GM12878 (cell line): ENCODE measurements around the gene ZNF552. TPM values are rescaled to one million over a fixed set of nuclear protein-coding genes. Genes with fewer than 3 reads are reported as not detected.
"Not testable (repeated sequence)": the region's sequence is repeated elsewhere in the genome, so short reads cannot be mapped to it uniquely, and the experiment has no call there.

Experiments
- ATAC-seq: fragments of 200-7000 bp; cut with Tn5 transposase; 3 replicates; pipeline ENCODE4 v1.9.1; 2020; ENCODE audit warnings: mild to moderate bottlenecking, moderate library complexity
- BruUV-seq: library from RNA; stranded (reverse); fragments of 400-500 nt; replicated peaks from 2 replicates; lab custom pipeline; 2021; lab: Mats Ljungman, UMichigan
- CTCF ChIA-PET: fragments of 300-600 bp; sonication (Branson Sonifier 250); formaldehyde crosslinking; extraction: SDS; loops from one replicate; lab custom pipeline; 2021; ENCODE audit warnings: inconsistent platforms; lab: Yijun Ruan, JAX
- POLR2A ChIA-PET: fragments of 350-600 bp; formaldehyde crosslinking; extraction: SDS; loops from one replicate; lab custom pipeline; 2021; ENCODE audit warnings: inconsistent platforms; lab: Charles Lee
- RAD21 ChIA-PET: fragments of 300-600 bp; sonication (Branson Sonifier 250); formaldehyde crosslinking; loops from one replicate; lab custom pipeline; 2023; ENCODE audit warnings: antibody characterized with exemption; ENCODE audit not compliant: unreplicated experiment; lab: Charles Lee
- SMC1A ChIA-PET: fragments of 300-600 bp; sonication (Branson Sonifier 250); formaldehyde crosslinking; loops from one replicate; lab custom pipeline; 2023; ENCODE audit not compliant: unreplicated experiment, uncharacterized antibody; lab: Charles Lee
- DNase-seq: peaks from one replicate; pipeline ENCODE4 v3.0.0-alpha.2; 2011; ENCODE audit warnings: low read depth, low spot score
- FAIRE-seq: peaks from 3 replicates; lab custom pipeline; 2011; peaks lifted over from hg19 to GRCh38; lab: Jason Lieb, UNC
- H2AFZ ChIP-seq: 2 replicates; pipeline ENCODE4 v1.6.0; 2011; ENCODE audit warnings: low read depth, low read length, control low read depth; ENCODE audit not compliant: control insufficient read depth
- H3K27ac ChIP-seq: 2 replicates; pipeline ENCODE4 v1.5.1; 2011; ENCODE audit warnings: control low read depth; ENCODE audit not compliant: control insufficient read depth, insufficient read depth
- H3K27me3 ChIP-seq, 2 experiments: replicated peaks in 1 of 2; 2 replicates each; pipeline versions ENCODE4 v1.6.0 to v1.6.1; 2011; ENCODE audit warnings: low read length in 1 of 2; ENCODE audit not compliant: control insufficient read depth in 2 of 2, insufficient read depth in 2 of 2
- H3K36me3 ChIP-seq, 2 experiments: 2 replicates each; pipeline ENCODE4 v1.5.1; 2011; ENCODE audit warnings: low read length in 1 of 2; ENCODE audit not compliant: control insufficient read depth in 2 of 2, insufficient read depth in 2 of 2
- H3K4me1 ChIP-seq: 2 replicates; pipeline ENCODE4 v1.6.1; 2011; ENCODE audit warnings: mild to moderate bottlenecking, low read length, moderate library complexity, mixed read lengths; ENCODE audit not compliant: control insufficient read depth, insufficient read depth
- H3K4me2 ChIP-seq: 2 replicates; pipeline ENCODE4 v1.6.0; 2011; ENCODE audit warnings: control low read depth; ENCODE audit not compliant: control insufficient read depth, insufficient read depth
- H3K4me3 ChIP-seq: fragments of 200-600 bp; sonication (generic); 2 replicates; pipeline ENCODE4 v1.5.1; 2016
- H3K79me2 ChIP-seq: 2 replicates; pipeline ENCODE4 v1.6.0; 2011; ENCODE audit warnings: low read length; ENCODE audit not compliant: control insufficient read depth, insufficient read depth
- H3K9ac ChIP-seq: 2 replicates; pipeline ENCODE4 v1.8.0; 2011; ENCODE audit warnings: low read length, control low read depth, mixed read lengths; ENCODE audit not compliant: control insufficient read depth, insufficient read depth
- H3K9me3 ChIP-seq: replicated peaks from 3 replicates; pipeline ENCODE4 v1.5.1; 2011; ENCODE audit warnings: mild to moderate bottlenecking, low read length; ENCODE audit not compliant: control insufficient read depth, insufficient read depth
- H4K20me1 ChIP-seq: 2 replicates; pipeline ENCODE4 v1.6.0; 2011; ENCODE audit not compliant: control insufficient read depth, insufficient read depth
- CREB1 ChIP-seq: IDR thresholded peaks from 2 replicates; pipeline ENCODE4 v1.6.1; 2012; ENCODE audit warnings: low read depth, mild to moderate bottlenecking, inconsistent platforms
- WGBS: methylation state at CpG from one replicate; pipeline ENCODE4 v1.1.6; 2016; ENCODE audit warnings: low lambda C conversion rate; ENCODE audit not compliant: insufficient replicate concordance, insufficient coverage; ENCODE audit errors: missing lambda C conversion rate; 5-methylcytosine and 5-hydroxymethylcytosine counted together
- in situ Hi-C: fragments of 300-500 bp; cut with MboI; formaldehyde crosslinking; loops from 9 replicates; pipeline ENCODE4 v1.14.3; 2018; ENCODE audit warnings: mixed read lengths
- intact Hi-C: fragments of 100-400 bp; cut with micrococcal nuclease; formaldehyde crosslinking; loops from one replicate; pipeline ENCODE4 v1.14.2; 2022; ENCODE audit not compliant: unreplicated experiment
- polyA plus RNA-seq, 11 experiments: library from polyadenylated mRNA; depleted of rRNA in 4 of 11; unstranded in 6 of 11; stranded (reverse) in 5 of 11; fragments of >200 nt; fragmentation: Nextera tagmentation in 4 of 11; fragmentation: Illumina TruSeq in 1 of 11; extraction: Ambion mirVana in 4 of 11; extraction: Trizol in 1 of 11; gene quantifications; 1 replicate in 1 of 11; 2 replicates in 10 of 11; pipeline versions ENCODE4 v1.2.1 to v1.2.3, GENCODE V29; 2011 to 2016; ENCODE audit warnings: inconsistent platforms in 2 of 11, missing spikeins in 2 of 11, low read depth in 1 of 11
- total RNA-seq, 4 experiments: library from RNA; depleted of rRNA in 3 of 4; stranded (reverse); fragments of >200 nt in 3 of 4; fragmentation: Illumina TruSeq in 1 of 4; extraction: Trizol in 1 of 4; gene quantifications; 2 replicates each; pipeline versions ENCODE4 v1.2.1 to v1.2.3, GENCODE V29; 2013 to 2021

The ZNF552 gene
- total and polyA plus RNA-seq, 10 of the 15 experiments (the other 5 are each of a cell fraction or from before 2014, with no cell fraction given): 3.6 to 13.3 (median 8.0) TPM

DNA sequence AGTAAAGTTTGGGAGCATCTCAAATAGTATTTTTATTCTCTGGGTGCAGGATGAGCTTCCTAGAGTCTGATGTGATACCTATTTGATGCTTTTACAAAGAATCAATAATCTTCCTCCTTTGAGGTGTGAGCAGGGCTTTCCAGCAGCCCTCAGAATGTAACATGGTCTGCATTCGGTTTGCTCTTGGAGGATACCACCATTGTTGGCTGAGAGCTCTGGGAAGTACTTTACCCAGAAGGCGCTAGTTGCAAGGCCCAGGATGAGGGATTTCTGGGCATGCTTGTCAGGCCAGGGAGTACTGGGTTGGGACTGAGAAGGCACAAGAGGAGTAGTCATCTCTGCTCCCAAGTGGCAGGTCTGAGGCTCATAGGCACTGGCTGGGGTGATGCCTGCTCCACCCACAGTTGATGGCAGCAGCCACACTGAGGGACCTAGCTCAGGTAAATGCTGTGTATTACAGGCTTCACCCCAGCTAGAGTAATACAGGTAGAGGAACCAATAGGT, 34.5 kb upstream of the ZNF552 start:
- H3K27ac ChIP-seq, RAD21 ChIA-PET, H3K4me2 ChIP-seq, H3K4me3 ChIP-seq, H3K4me1 ChIP-seq, H3K27me3 ChIP-seq, FAIRE-seq, DNase-seq, H3K9me3 ChIP-seq, in situ Hi-C loops, BruUV-seq, H3K36me3 ChIP-seq, H3K9ac ChIP-seq, POLR2A ChIA-PET, H4K20me1 ChIP-seq, CTCF ChIA-PET, intact Hi-C loops: not testable (repeated sequence)
- Histone ChIP-seq H3K79me2 (peaks cover 24% of the 10 kb centered on the region), H2AFZ (peak overlapping the region; percentile 58)
- SMC1A ChIA-PET: interaction anchor here (1.0 kb wide), 2 partner anchors 12 to 168 kb away, joined by 3 read pairs; partner anchors contain the start of gene ZNF551
- WGBS: 97% methylated on average over 2 of the region's 2 CpGs
- ATAC-seq: peak; percentile 36

DNA sequence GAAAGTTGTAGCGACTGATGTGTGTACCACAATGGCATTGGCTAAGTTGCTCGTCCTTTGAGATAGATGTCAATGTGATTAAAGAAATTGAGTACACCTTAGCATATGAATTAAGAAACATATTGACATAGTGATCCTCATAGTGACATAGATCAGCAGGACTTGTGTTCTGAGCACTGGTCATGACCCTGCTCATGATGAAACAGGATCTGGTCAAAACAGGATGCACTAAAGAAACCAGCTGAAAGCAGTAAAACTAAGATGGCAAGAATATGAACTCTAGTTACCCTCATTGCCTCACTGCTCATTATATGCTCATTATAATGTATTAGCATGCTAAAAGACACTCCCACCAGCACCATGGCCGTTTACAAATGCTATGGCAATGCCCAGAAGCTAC, 32.5 kb upstream of the ZNF552 start:
- DNase-seq, H3K4me2 ChIP-seq, POLR2A ChIA-PET, SMC1A ChIA-PET, in situ Hi-C loops, CTCF ChIA-PET, H4K20me1 ChIP-seq, intact Hi-C loops, H3K4me1 ChIP-seq, ATAC-seq, BruUV-seq, H3K9ac ChIP-seq, H3K27me3 ChIP-seq, H3K9me3 ChIP-seq, H2AFZ ChIP-seq, RAD21 ChIA-PET, H3K27ac ChIP-seq, FAIRE-seq, H3K4me3 ChIP-seq: not testable (repeated sequence)
- TF ChIP-seq CREB1: 0 out of 2 replicates have a peak, but pooled peaks have one; percentile 31
- peaks cover 1 to 12% of the 10 kb centered on the region in 2 experiments; a peak in 3 of 4 replicates for H3K36me3 ChIP-seq
- H3K79me2 ChIP-seq: peaks cover 21% of the 10 kb centered on the region
- WGBS: 69% methylated on average over 3 of the region's 3 CpGs
